Progenitor cell of endocrine pancreas (in vitro differentiated cells): ENCODE data around the gene TMEM87A. TPM values are rescaled to one million over a fixed set of nuclear protein-coding genes. Genes with fewer than 3 reads are reported as not detected.
A peak's percentile ranks its signal among the peaks of the same experiment; 100 is the strongest.

Source experiments
- DNase-seq: peaks from one replicate; pipeline ENCODE4 v3.0.0; 2021; ENCODE audit warnings: low spot score; ENCODE audit not compliant: unreplicated experiment
- H3K27ac Mint-ChIP-seq: 2 replicates; pipeline ENCODE4 v1.8.0; 2021; ENCODE audit warnings: mild to moderate bottlenecking, moderate library complexity, mixed read lengths
- H3K27me3 Mint-ChIP-seq: 2 replicates; pipeline ENCODE4 v1.8.0; 2021; ENCODE audit warnings: mixed read lengths
- H3K36me3 Mint-ChIP-seq: 2 replicates; pipeline ENCODE4 v1.8.0; 2022; ENCODE audit warnings: mixed read lengths; ENCODE audit not compliant: insufficient read depth
- H3K4me1 Mint-ChIP-seq: 2 replicates; pipeline ENCODE4 v1.8.0; 2021; ENCODE audit warnings: low read depth, mixed read lengths
- H3K4me3 Mint-ChIP-seq: 2 replicates; pipeline ENCODE4 v1.8.0; 2021; ENCODE audit warnings: low read depth, mild to moderate bottlenecking, moderate library complexity, mixed read lengths
- H3K9me3 Mint-ChIP-seq: 2 replicates; pipeline ENCODE4 v1.8.0; 2021; ENCODE audit warnings: low read depth, mixed read lengths
- total RNA-seq: library from RNA; stranded (reverse); gene quantifications from 2 replicates; pipeline ENCODE4 v1.2.1, GENCODE V29; 2021
- TF ChIP-seq, protein P1 (sequence below): fragments of 200-600 bp; sonication (generic); IDR thresholded peaks from one replicate; pipeline ENCODE4 v1.5.0; 2021; ENCODE audit warnings: antibody characterized with exemption, mild to moderate bottlenecking; ENCODE audit not compliant: unreplicated experiment

Gene TMEM87A
- total RNA-seq, 1 donor from 2014 or later = 48.5 TPM

DNA sequence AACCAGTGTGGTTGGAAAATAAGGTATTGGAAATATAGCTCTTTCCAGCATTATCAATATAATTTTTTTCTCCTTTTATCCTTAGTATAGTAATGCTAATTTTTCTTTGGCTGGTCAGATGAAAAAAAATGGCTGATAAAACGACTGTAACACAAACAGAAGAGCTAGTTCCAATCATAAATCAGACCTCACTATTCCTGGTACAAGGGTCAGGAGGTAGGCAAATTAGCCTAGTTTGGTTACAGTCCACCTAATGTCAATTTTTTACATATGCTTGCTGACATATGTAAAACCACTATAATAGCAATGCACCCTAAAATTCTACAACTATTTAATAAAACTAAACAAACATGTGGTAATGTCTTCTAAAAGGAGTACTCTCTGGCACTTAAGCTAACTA is 45.2 kb downstream of the TMEM87A start:
- TF ChIP-seq, protein P1, sequence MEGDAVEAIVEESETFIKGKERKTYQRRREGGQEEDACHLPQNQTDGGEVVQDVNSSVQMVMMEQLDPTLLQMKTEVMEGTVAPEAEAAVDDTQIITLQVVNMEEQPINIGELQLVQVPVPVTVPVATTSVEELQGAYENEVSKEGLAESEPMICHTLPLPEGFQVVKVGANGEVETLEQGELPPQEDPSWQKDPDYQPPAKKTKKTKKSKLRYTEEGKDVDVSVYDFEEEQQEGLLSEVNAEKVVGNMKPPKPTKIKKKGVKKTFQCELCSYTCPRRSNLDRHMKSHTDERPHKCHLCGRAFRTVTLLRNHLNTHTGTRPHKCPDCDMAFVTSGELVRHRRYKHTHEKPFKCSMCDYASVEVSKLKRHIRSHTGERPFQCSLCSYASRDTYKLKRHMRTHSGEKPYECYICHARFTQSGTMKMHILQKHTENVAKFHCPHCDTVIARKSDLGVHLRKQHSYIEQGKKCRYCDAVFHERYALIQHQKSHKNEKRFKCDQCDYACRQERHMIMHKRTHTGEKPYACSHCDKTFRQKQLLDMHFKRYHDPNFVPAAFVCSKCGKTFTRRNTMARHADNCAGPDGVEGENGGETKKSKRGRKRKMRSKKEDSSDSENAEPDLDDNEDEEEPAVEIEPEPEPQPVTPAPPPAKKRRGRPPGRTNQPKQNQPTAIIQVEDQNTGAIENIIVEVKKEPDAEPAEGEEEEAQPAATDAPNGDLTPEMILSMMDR = no peak
- no peak for DNase-seq
- Mint-ChIP-seq H3K4me1 (no peaks in the 10 kb centered on the region), H3K27ac (no peak overlapping the region), H3K4me3 (no peak overlapping the region), H3K27me3 (no peaks in the 10 kb centered on the region), H3K36me3 (peaks cover 15% of the 10 kb centered on the region), H3K9me3 (no peaks in the 10 kb centered on the region)

DNA sequence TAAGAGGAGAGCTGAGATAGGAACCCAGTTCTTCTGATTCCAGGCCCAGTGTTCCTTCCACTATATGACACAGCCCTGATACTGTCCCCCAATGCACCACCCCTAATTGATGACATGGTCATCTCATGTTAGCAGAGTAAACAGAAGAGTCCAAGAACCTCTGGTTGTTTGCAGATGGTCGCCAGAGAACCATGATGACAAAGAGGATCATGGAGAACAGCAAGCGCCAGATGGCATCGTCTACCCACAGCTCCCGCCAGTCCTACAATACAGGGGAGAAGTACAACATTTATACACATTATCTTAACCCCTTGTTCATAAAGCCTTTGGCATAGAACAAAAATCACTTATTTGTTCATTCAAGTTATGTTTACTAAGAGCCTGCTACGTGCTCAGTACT is 46.6 kb downstream of the TMEM87A start:
- peak overlapping the region; percentile 71 for H3K27ac Mint-ChIP-seq
- TF ChIP-seq, protein P1 = no peak
- no peak for DNase-seq
- no peak overlapping the region for H3K4me3 Mint-ChIP-seq
- H3K36me3 Mint-ChIP-seq = peaks cover 14% of the 10 kb centered on the region
- H3K27me3 Mint-ChIP-seq = no peaks in the 10 kb centered on the region
- no peaks in the 10 kb centered on the region for H3K4me1 Mint-ChIP-seq
- no peaks in the 10 kb centered on the region for H3K9me3 Mint-ChIP-seq

DNA sequence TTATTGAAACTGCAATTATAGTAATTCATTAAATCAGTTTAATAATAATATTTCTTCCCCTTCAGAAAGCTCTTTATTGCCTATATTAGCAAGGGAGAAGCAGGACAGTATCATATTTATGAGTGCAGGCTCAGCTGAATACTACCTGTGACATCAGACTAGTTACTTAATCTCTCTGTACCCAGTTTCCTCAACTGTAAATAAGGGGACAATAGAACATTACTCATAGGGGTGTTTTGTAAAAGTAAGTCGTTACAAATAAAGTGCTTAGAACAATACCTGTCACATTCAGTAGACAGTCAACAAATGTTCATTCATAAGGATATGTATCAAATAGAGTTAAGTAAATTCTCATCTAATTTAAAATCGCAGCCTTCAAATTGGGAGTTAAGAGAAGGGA is 53.0 kb downstream of the TMEM87A start:
- H3K36me3 Mint-ChIP-seq = peaks cover 24% of the 10 kb centered on the region
- H3K27me3 Mint-ChIP-seq = no peaks in the 10 kb centered on the region
- DNase-seq = no peak
- H3K9me3 Mint-ChIP-seq = no peaks in the 10 kb centered on the region
- TF ChIP-seq, protein P1 = no peak
- no peak overlapping the region for H3K4me3 Mint-ChIP-seq
- no peak overlapping the region for H3K27ac Mint-ChIP-seq
- H3K4me1 Mint-ChIP-seq = no peaks in the 10 kb centered on the region

DNA sequence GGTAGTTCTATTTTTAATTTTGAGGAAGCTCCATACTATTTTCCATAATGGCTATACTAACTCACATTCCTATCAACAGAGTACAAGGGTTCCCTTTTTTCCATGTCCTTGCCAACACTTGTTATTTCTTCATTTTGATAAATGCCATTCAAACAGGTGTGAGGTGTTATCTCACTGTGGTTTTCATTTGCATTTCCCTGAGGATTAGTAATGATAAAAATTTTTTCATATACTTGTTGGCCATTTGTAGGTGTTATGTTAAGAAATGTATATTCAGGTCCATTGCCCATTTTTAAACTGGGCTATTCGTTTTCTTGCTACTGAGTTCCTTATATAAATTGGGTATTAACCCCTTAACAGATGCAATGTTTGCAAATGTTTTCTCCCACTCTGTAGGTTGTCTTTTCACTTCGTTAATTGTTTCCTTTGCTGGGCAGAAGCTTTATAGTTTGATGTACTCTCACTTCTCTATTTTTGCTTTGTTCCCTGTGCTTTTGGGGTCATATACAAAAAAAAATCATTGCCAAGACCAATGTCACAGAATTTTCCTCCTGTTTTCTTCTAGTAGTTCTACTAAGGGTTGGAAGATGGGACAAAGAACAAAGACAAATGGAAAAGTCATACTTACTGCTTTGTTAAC is 54.2 kb downstream of the TMEM87A start:
- H3K36me3 Mint-ChIP-seq = peaks cover 27% of the 10 kb centered on the region
- TF ChIP-seq, protein P1 = no peak
- H3K4me3 Mint-ChIP-seq = no peak overlapping the region
- no peaks in the 10 kb centered on the region for H3K27me3 Mint-ChIP-seq
- no peaks in the 10 kb centered on the region for H3K9me3 Mint-ChIP-seq
- no peak overlapping the region for H3K27ac Mint-ChIP-seq
- no peak for DNase-seq
- H3K4me1 Mint-ChIP-seq = no peaks in the 10 kb centered on the region

DNA sequence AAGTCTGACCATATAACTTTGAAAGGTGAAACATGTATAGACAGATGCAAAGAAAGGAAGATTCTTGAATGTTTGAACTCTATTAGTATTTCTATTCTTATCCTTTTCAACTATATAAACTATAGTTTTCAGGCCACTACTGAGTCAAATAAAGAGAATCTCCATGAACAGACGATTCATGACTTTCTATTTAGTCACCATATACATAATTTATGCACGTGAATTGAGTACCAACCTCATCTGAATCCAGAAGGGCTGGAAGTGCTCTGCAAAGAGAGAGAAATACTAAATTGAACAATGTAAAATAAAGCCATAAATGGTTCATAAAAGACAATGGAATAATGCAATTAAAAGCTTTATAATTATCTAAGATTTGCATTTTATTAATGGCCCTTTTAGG is 55.7 kb downstream of the TMEM87A start:
- no peak for DNase-seq
- Mint-ChIP-seq H3K27me3 (no peaks in the 10 kb centered on the region), H3K4me1 (no peaks in the 10 kb centered on the region), H3K36me3 (peaks cover 27% of the 10 kb centered on the region), H3K27ac (no peak overlapping the region), H3K4me3 (no peak overlapping the region), H3K9me3 (no peaks in the 10 kb centered on the region)
- TF ChIP-seq, protein P1 = no peak
